MM.1S (cell line): ENCODE data around the gene DGAT2.

Experiments used
- CTCF ChIP-seq: fragments of 300-600 bp; sonication (generic); IDR thresholded peaks from 2 replicates; pipeline ENCODE4 v1.5.1; 2016; ENCODE audit warnings: antibody characterized with exemption, low read length, mixed read lengths
- EZH2 ChIP-seq: fragments of 300-600 bp; sonication (generic); optimal IDR thresholded peaks from 2 replicates; pipeline ENCODE3; 2017; ENCODE audit warnings: low read depth, mild to moderate bottlenecking, antibody characterized with exemption, low read length, mixed read lengths

- no peak for TF ChIP-seq CTCF
- TF ChIP-seq EZH2 = no peak
Measured at GRCh38 chr11:75734491-75735180, 33.9 kb upstream of the DGAT2 start.
